A549 (cell line): ENCODE results near the gene ENGASE. TPM values are rescaled to one million over a fixed set of nuclear protein-coding genes. Genes with fewer than 3 reads are reported as not detected.

Experiments used
- ATAC-seq, 2 experiments: fragments of 200-7000 bp in 1 of 2; fragments of >200 bp in 1 of 2; cut with Nextera tagmentation in 1 of 2; cut with Tn5 transposase in 1 of 2; 3 replicates each; pipeline versions ENCODE4 v1.8.0 to v1.9.1; 2018 to 2020; ENCODE audit warnings: mild to moderate bottlenecking in 1 of 2, moderate library complexity in 1 of 2
- CTCF ChIA-PET: fragments of 300-600 bp; sonication (Branson Sonifier 250); formaldehyde crosslinking; extraction: SDS; loops from one replicate; lab custom pipeline; 2021; ENCODE audit warnings: antibody characterized with exemption, inconsistent platforms; lab: Yijun Ruan, JAX
- POLR2A ChIA-PET: fragments of 350-600 bp; formaldehyde crosslinking; extraction: SDS; loops from one replicate; lab custom pipeline; 2021; ENCODE audit warnings: antibody characterized with exemption, inconsistent platforms; lab: Yijun Ruan, JAX
- DNase-seq, 2 experiments: peaks; one replicate each; pipeline versions ENCODE4 v3.0.0 to v3.0.0-alpha.2; 2011 to 2016; ENCODE audit warnings: low read depth in 1 of 2, low spot score in 1 of 2
- FAIRE-seq: peaks from 2 replicates; lab custom pipeline; 2011; peaks lifted over from hg19 to GRCh38; lab: Jason Lieb, UNC
- H3K27ac ChIP-seq, 2 experiments: fragments of >200 bp; sonication (Bioruptor Twin); formaldehyde crosslinking; 3 replicates each; pipeline ENCODE4 v1.5.1; 2016 to 2017
- H3K4me1 ChIP-seq: fragments of >200 bp; sonication (Bioruptor Twin); formaldehyde crosslinking; 3 replicates; pipeline ENCODE4 v1.6.1; 2016
- H3K4me2 ChIP-seq: fragments of >200 bp; sonication (Bioruptor Twin); formaldehyde crosslinking; 3 replicates; pipeline ENCODE4 v1.6.1; 2016
- H3K4me3 ChIP-seq: fragments of >200 bp; sonication (Bioruptor Twin); formaldehyde crosslinking; 3 replicates; pipeline ENCODE4 v1.5.1; 2016
- H3K9me3 ChIP-seq: fragments of >200 bp; sonication (Bioruptor Twin); formaldehyde crosslinking; 3 replicates; pipeline ENCODE4 v1.6.1; 2016
- CEBPB ChIP-seq, 2 experiments: fragments of >200 bp in 1 of 2; sonication (Bioruptor Twin) in 1 of 2; formaldehyde crosslinking in 1 of 2; IDR thresholded peaks; 2 replicates each; pipeline ENCODE4 v1.6.1; 2012 to 2016
- CHD2 ChIP-seq: fragments of 150-350 bp; IDR thresholded peaks from 2 replicates; pipeline ENCODE4 v1.6.1; 2014; ENCODE audit warnings: low read length; ENCODE audit not compliant: partially characterized antibody
- CHD4 ChIP-seq: fragments of 200-600 bp; sonication (generic); IDR thresholded peaks from 2 replicates; pipeline ENCODE4 v1.6.1; 2016; ENCODE audit warnings: antibody characterized with exemption, mild to moderate bottlenecking, borderline replicate concordance
- EHF ChIP-seq: fragments of 250-450 bp; sonication (Bioruptor Pico); IDR thresholded peaks from 2 replicates; pipeline ENCODE4 v1.5.0; 2020; ENCODE audit warnings: mild to moderate bottlenecking
- EHMT2 ChIP-seq: fragments of 200-600 bp; sonication (generic); IDR thresholded peaks from 2 replicates; pipeline ENCODE4 v1.6.1; 2016; ENCODE audit warnings: antibody characterized with exemption, low read depth, mild to moderate bottlenecking, moderate library complexity
- EP300 ChIP-seq, 2 experiments: fragments of >200 bp; sonication (Bioruptor Twin); formaldehyde crosslinking; IDR thresholded peaks; 2 replicates in 1 of 2; 3 replicates in 1 of 2; pipeline ENCODE4 v1.6.1; 2016 to 2017
- FOSL2 ChIP-seq, 2 experiments: fragments of 450-650 bp in 1 of 2; fragments of >200 bp in 1 of 2; sonication (Bioruptor Twin) in 1 of 2; formaldehyde crosslinking; IDR thresholded peaks; 2 replicates each; pipeline versions ENCODE4 v1.5.0 to v1.6.1; 2016 to 2020; ENCODE audit warnings: mild to moderate bottlenecking in 1 of 2, moderate library complexity in 1 of 2
- FOXS1 ChIP-seq: fragments of 250-450 bp; sonication (Bioruptor Pico); IDR thresholded peaks from 2 replicates; pipeline ENCODE4 v1.5.0; 2020; ENCODE audit warnings: mild to moderate bottlenecking, moderate library complexity
- HDAC2 ChIP-seq: fragments of 200-600 bp; sonication (generic); IDR thresholded peaks from 2 replicates; pipeline ENCODE4 v1.6.1; 2016
- HEYL ChIP-seq: fragments of 250-450 bp; sonication (Bioruptor Pico); IDR thresholded peaks from 2 replicates; pipeline ENCODE4 v1.8.0; 2021; ENCODE audit warnings: mild to moderate bottlenecking, moderate library complexity
- HOXA7 ChIP-seq: fragments of 250-450 bp; sonication (Bioruptor Pico); IDR thresholded peaks from 2 replicates; pipeline ENCODE4 v1.5.0; 2020; ENCODE audit warnings: mild to moderate bottlenecking, moderate library complexity
- HOXB5 ChIP-seq: fragments of 250-450 bp; sonication (Bioruptor Pico); IDR thresholded peaks from 2 replicates; pipeline ENCODE4 v1.5.0; 2020; ENCODE audit warnings: mild to moderate bottlenecking, moderate library complexity
- JUN ChIP-seq, 2 experiments: fragments of >200 bp; sonication (Bioruptor Twin); formaldehyde crosslinking; IDR thresholded peaks; 2 replicates in 1 of 2; 3 replicates in 1 of 2; pipeline ENCODE4 v1.6.1; 2016 to 2017
- JUNB ChIP-seq: fragments of >200 bp; sonication (Bioruptor Twin); formaldehyde crosslinking; IDR thresholded peaks from 2 replicates; pipeline ENCODE4 v1.6.1; 2016
- MAFK ChIP-seq: fragments of 450-650 bp; IDR thresholded peaks from 2 replicates; pipeline ENCODE4 v1.6.1; 2014; ENCODE audit not compliant: partially characterized antibody
- MAX ChIP-seq: IDR thresholded peaks from 2 replicates; pipeline ENCODE4 v1.6.1; 2012
- NFE2L2 ChIP-seq: fragments of 150-350 bp; conservative IDR thresholded peaks from 2 replicates; pipeline ENCODE4 v1.6.1; 2014; ENCODE audit warnings: low read length
- POLR2AphosphoS2 ChIP-seq: conservative IDR thresholded peaks from 2 replicates; pipeline ENCODE4 v1.6.1; 2012; ENCODE audit warnings: low read length, improper control_type of control experiment, inconsistent platforms
- RCOR1 ChIP-seq: fragments of 150-350 bp; IDR thresholded peaks from 2 replicates; pipeline ENCODE4 v1.6.1; 2014; ENCODE audit warnings: antibody characterized with exemption, low read length, low read depth
- SMC3 ChIP-seq: fragments of >200 bp; sonication (Bioruptor Twin); formaldehyde crosslinking; IDR thresholded peaks from 3 replicates; pipeline ENCODE4 v1.6.1; 2018; ENCODE audit warnings: inconsistent platforms
- TFCP2L1 ChIP-seq: fragments of 250-450 bp; sonication (Bioruptor Pico); IDR thresholded peaks from 2 replicates; pipeline ENCODE4 v1.5.0; 2021; ENCODE audit warnings: mild to moderate bottlenecking
- TP53 ChIP-seq: fragments of 250-450 bp; sonication (Bioruptor Pico); IDR thresholded peaks from 2 replicates; pipeline ENCODE4 v1.5.0; 2021; ENCODE audit warnings: mild to moderate bottlenecking, moderate library complexity
- ZFP36 ChIP-seq: fragments of 450-650 bp; IDR thresholded peaks from 2 replicates; pipeline ENCODE4 v1.6.1; 2014; ENCODE audit warnings: borderline replicate concordance; ENCODE audit not compliant: partially characterized antibody
- WGBS: methylation state at CpG from one replicate; pipeline ENCODE4 v1.1.6; 2017; ENCODE audit errors: missing lambda C conversion rate; 5-methylcytosine and 5-hydroxymethylcytosine counted together
- polyA plus RNA-seq, 4 experiments: library from polyadenylated mRNA; depleted of rRNA in 3 of 4; stranded (reverse); fragments of >200 nt; fragmentation: RNase III in 1 of 4; extraction: RNeasy Plus Mini Kit Qiagen cat#74134 plus additional on column Dnase treatment in 1 of 4; gene quantifications; 2 replicates in 3 of 4; 3 replicates in 1 of 4; pipeline ENCODE4 v1.2.3, GENCODE V29; 2011 to 2017
- TF ChIP-seq, protein P1 (sequence below): fragments of 250-450 bp; sonication (Bioruptor Pico); IDR thresholded peaks from 2 replicates; pipeline ENCODE4 v1.5.0; 2020; ENCODE audit warnings: low read depth, mild to moderate bottlenecking, moderate library complexity
- TF ChIP-seq, protein P2 (sequence below): IDR thresholded peaks from 2 replicates; pipeline ENCODE4 v1.6.1; 2012; ENCODE audit warnings: low read depth, borderline replicate concordance

The ENGASE gene
- polyA plus RNA-seq, 2 of the 4 experiments (the other 2 are of a cell fraction) = 13.4 to 41.7 TPM

GRCh38 chr17:79088247-79088996 is 13.8 kb downstream of the ENGASE start (continued):
- TF ChIP-seq RCOR1 = no peak
- no peak for TF ChIP-seq EHMT2
- no peak for TF ChIP-seq JUN (IDR thresholded peaks at IDR 0.05)
- TF ChIP-seq EP300 (IDR thresholded peaks at IDR 0.05) = no peak

GRCh38 chr17:79088997-79089328 is 14.3 kb downstream of the ENGASE start:
- TF ChIP-seq CEBPB (IDR thresholded peaks at IDR 0.05) = no peak
- TF ChIP-seq, protein P1, sequence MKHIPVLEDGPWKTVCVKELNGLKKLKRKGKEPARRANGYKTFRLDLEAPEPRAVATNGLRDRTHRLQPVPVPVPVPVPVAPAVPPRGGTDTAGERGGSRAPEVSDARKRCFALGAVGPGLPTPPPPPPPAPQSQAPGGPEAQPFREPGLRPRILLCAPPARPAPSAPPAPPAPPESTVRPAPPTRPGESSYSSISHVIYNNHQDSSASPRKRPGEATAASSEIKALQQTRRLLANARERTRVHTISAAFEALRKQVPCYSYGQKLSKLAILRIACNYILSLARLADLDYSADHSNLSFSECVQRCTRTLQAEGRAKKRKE (CRISPR knock-in tag) = no peak
- TF ChIP-seq, all 56 proteins: peak for 0
- no peak for FAIRE-seq
- ChIA-PET CTCF (interaction anchor here (0.9 to 19.8 kb wide), 24 partner anchors 8 to 618 kb away, joined by 3 to 555 read pairs (median 16); partner anchors contain the start of genes ENGASE and RBFOX3), POLR2A (no interaction called here)
- Histone ChIP-seq H3K4me3 (no peak overlapping the region), H3K4me2 (no peak overlapping the region), H3K9me3 (no peaks in the 10 kb centered on the region), H3K4me1 (no peaks in the 10 kb centered on the region), H3K27ac (no peak overlapping the region)
- no peak for ATAC-seq
- 94% methylated on average over 7 of the region's 8 CpGs for WGBS
- no peak for DNase-seq

- no peak overlapping the region for H3K4me2 ChIP-seq
- POLR2A ChIA-PET = no interaction called here
Observed at GRCh38 chr17:79089720-79090442, 15.3 kb downstream of the ENGASE start.

DNA sequence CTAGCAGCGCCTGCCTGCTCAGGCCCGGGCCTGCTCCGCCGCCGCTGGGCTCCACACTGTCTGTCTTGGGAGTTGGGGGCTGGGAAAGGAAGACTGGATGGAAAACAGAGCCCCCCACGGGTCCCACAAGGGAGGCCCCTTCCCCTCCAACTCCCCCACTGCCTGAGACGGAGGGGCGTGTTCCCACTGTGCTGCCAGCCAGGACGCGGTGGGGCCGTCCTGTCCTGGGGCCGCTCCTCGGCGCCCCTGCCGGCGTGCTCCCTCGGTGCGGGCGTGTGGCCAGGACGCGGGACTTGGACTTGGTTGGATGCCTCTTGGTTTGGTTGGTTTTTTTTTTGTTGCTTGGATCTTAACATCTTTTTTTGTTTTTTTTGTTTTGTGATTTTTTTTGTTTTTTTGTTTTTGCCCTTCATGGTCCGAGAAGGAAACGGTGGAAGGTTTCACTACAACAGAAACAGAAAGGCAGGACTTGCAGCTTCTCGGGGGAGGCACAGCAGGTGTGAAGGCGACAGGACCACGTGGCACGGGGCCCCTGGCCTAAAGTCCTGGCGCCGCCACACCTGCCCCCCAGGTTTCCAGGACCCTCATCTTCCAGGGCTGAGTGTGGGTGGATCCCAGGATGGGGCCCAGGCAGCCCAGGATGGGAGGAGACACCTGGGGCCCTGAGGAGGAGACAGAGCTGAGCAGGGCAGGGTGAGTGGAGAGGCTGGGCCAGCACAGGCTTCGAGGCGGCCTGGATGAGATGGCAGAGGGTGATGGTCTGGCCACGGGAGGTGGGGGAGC is 16.0 kb downstream of the ENGASE start:
- WGBS = 92% methylated on average over 32 of the region's 32 CpGs
- Histone ChIP-seq H3K4me2 (no peak overlapping the region), H3K27ac (no peak overlapping the region)
- TF ChIP-seq SMC3 = no peak
- TF ChIP-seq MAFK = no peak
- TF ChIP-seq, protein P2, sequence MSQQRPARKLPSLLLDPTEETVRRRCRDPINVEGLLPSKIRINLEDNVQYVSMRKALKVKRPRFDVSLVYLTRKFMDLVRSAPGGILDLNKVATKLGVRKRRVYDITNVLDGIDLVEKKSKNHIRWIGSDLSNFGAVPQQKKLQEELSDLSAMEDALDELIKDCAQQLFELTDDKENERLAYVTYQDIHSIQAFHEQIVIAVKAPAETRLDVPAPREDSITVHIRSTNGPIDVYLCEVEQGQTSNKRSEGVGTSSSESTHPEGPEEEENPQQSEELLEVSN = no peak
- TF ChIP-seq, protein P1 (CRISPR knock-in tag) = no peak
- TF ChIP-seq CHD4 = no peak
- no peak for TF ChIP-seq NFE2L2
- no peak for TF ChIP-seq POLR2AphosphoS2
- no peak for TF ChIP-seq ZFP36
- TF ChIP-seq HEYL (CRISPR knock-in tag) = no peak
- TF ChIP-seq HDAC2 = no peak
- TF ChIP-seq MAX = no peak
- no peak for TF ChIP-seq HOXB5

More at GRCh38 chr17:79089720-79090442, 15.3 kb downstream of the ENGASE start:
- Histone ChIP-seq H3K27ac (no peak overlapping the region), H3K9me3 (no peaks in the 10 kb centered on the region), H3K4me3 (no peak overlapping the region), H3K4me1 (no peaks in the 10 kb centered on the region)
- TF ChIP-seq RCOR1 = no peak
- TF ChIP-seq HEYL (CRISPR knock-in tag) = no peak
- TF ChIP-seq POLR2AphosphoS2 = no peak
- no peak for TF ChIP-seq HOXA7 (CRISPR knock-in tag)
- TF ChIP-seq, protein P1 (CRISPR knock-in tag) = no peak
- TF ChIP-seq EHF = no peak
- no peak for TF ChIP-seq MAFK
- no peak for TF ChIP-seq JUNB
- no peak for TF ChIP-seq SMC3
- TF ChIP-seq TP53 (CRISPR knock-in tag) = no peak
- no peak for TF ChIP-seq CHD2
- TF ChIP-seq CEBPB (IDR thresholded peaks at IDR 0.05) = no peak
- TF ChIP-seq NFE2L2 = no peak
- TF ChIP-seq, protein P2 = no peak
- no peak for TF ChIP-seq TFCP2L1 (CRISPR knock-in tag)
- no peak for TF ChIP-seq FOSL2 (IDR thresholded peaks at IDR 0.05)
- no peak for TF ChIP-seq FOSL2 (CRISPR knock-in tag; IDR thresholded peaks at IDR 0.05)
- TF ChIP-seq JUN (IDR thresholded peaks at IDR 0.05) = no peak
- TF ChIP-seq FOXS1 (CRISPR knock-in tag) = no peak
- DNase-seq (no peak), ATAC-seq (no peak), FAIRE-seq (no peak)
- CTCF ChIA-PET = interaction anchor here (2.8 to 19.8 kb wide), 8 partner anchors 15 to 617 kb away, joined by 19 to 555 read pairs (median 88); partner anchors contain the start of genes ENGASE and RBFOX3
- 91% methylated on average over 22 of the region's 31 CpGs for WGBS

More for the DNA sequence above, 16.0 kb downstream of the ENGASE start:
- no peaks in the 10 kb centered on the region for H3K9me3 ChIP-seq
- ChIA-PET CTCF (interaction anchor here (0.7 to 19.8 kb wide), 10 partner anchors 8 to 616 kb away, joined by 3 to 555 read pairs (median 40); partner anchors contain the start of genes ENGASE and RBFOX3), POLR2A (no interaction called here)
- no peaks in the 10 kb centered on the region for H3K4me1 ChIP-seq
- no peak overlapping the region for H3K4me3 ChIP-seq
- no peak for FAIRE-seq
- no peak for DNase-seq
- ATAC-seq = no peak
